Colonic mucosa (tissue), 4 donors: Measurements from ENCODE around the gene SIM2. TPM values are rescaled to one million over a fixed set of nuclear protein-coding genes. Genes with fewer than 3 reads are reported as not detected.
A peak's percentile ranks its signal among the peaks of the same experiment; 100 is the strongest.

ENCODE experiments used
- DNase-seq: peaks from one replicate; pipeline ENCODE4 v3.0.0-alpha.2; 2020
- H3K27ac ChIP-seq: fragments of 200-600 bp; one replicate; pipeline ENCODE4 v1.8.0; 2021
- H3K27me3 ChIP-seq: fragments of 200-600 bp; one replicate; pipeline ENCODE4 v1.8.0; 2021
- H3K36me3 ChIP-seq: fragments of 200-600 bp; one replicate; pipeline ENCODE4 v1.8.0; 2021
- H3K4me1 ChIP-seq: fragments of 200-600 bp; one replicate; pipeline ENCODE4 v1.8.0; 2021; ENCODE audit warnings: mild to moderate bottlenecking
- H3K4me3 ChIP-seq: fragments of 200-600 bp; one replicate; pipeline ENCODE4 v1.8.0; 2021
- H3K9ac ChIP-seq, 2 donors: one replicate each; pipeline ENCODE4 v1.7.0; 2013; ENCODE audit warnings: control low read depth in 2 of 2, low read depth in 2 of 2, low read length in 2 of 2
- H3K9me3 ChIP-seq: fragments of 200-600 bp; one replicate; pipeline ENCODE4 v1.8.0; 2021
- CTCF ChIP-seq: fragments of 200-600 bp; IDR thresholded peaks from one replicate; pipeline ENCODE4 v1.8.0; 2022; ENCODE audit warnings: antibody characterized with exemption, mild to moderate bottlenecking
- intact Hi-C: fragments of 100-400 bp; cut with DNase I; formaldehyde crosslinking; loops from one replicate; pipeline ENCODE4 v1.14.1; 2022
- total RNA-seq, 2 donors: library from RNA; stranded (reverse); fragmentation: NEBNext Ultra II Directional in 1 of 2; extraction: Animal tissue kit (Norgen Biotek cat#: 25700) in 1 of 2; gene quantifications; one replicate each; pipeline ENCODE4 v1.2.1, GENCODE V29; 2021
- donor health status: healthy.
- donor health status: DM: no; HTN: no; CAD: no.
- donor health status: DM: no; HTN: no; CAD: no.

SIM2 gene
- total RNA-seq, 2 donors from 2014 or later, result 0.07 to 0.08 TPM

- DNase-seq, result peak; percentile 65
- Histone ChIP-seq H3K27ac (peak overlapping the region; percentile 66), H3K27me3 (no peaks in the 10 kb centered on the region), H3K9me3 (no peaks in the 10 kb centered on the region), H3K36me3 (no peaks in the 10 kb centered on the region), H3K4me1 (no peaks in the 10 kb centered on the region), H3K9ac (peak overlapping the region in 1 of 2 donors; percentile 62), H3K4me3 (peak overlapping the region; percentile 16)
- TF ChIP-seq CTCF, result no peak
- intact Hi-C loops, result no loop called here
Observed at GRCh38 chr21:36788120-36788638, 89.3 kb downstream of the SIM2 start.

- intact Hi-C loops, result no loop called here
- no peak for DNase-seq
- Histone ChIP-seq H3K27me3 (no peaks in the 10 kb centered on the region), H3K9me3 (no peaks in the 10 kb centered on the region), H3K27ac (no peak overlapping the region), H3K9ac (no peak overlapping the region), H3K4me3 (no peak overlapping the region), H3K4me1 (no peaks in the 10 kb centered on the region), H3K36me3 (no peaks in the 10 kb centered on the region)
- TF ChIP-seq CTCF, result no peak
Observed at GRCh38 chr21:36790616-36791015, 91.7 kb downstream of the SIM2 start.

GRCh38 chr21:36791180-36791579, 92.3 kb downstream of the SIM2 start:
- Histone ChIP-seq H3K27me3 (no peaks in the 10 kb centered on the region), H3K4me3 (no peak overlapping the region), H3K9me3 (no peaks in the 10 kb centered on the region), H3K36me3 (no peaks in the 10 kb centered on the region), H3K27ac (no peak overlapping the region), H3K4me1 (no peaks in the 10 kb centered on the region), H3K9ac (no peak overlapping the region)
- no peak for TF ChIP-seq CTCF
- intact Hi-C loops, result no loop called here
- no peak for DNase-seq

- no peak overlapping the region for H3K9ac ChIP-seq
- no peak for TF ChIP-seq CTCF
- H3K27me3 ChIP-seq, result no peaks in the 10 kb centered on the region
- H3K4me1 ChIP-seq, result no peaks in the 10 kb centered on the region
- no peak overlapping the region for H3K4me3 ChIP-seq
- no peaks in the 10 kb centered on the region for H3K9me3 ChIP-seq
- H3K27ac ChIP-seq, result no peak overlapping the region
- intact Hi-C loops, result no loop called here
- H3K36me3 ChIP-seq, result no peaks in the 10 kb centered on the region
- no peak for DNase-seq
Observed at GRCh38 chr21:36791695-36792470, 93.0 kb downstream of the SIM2 start.

- DNase-seq, result no peak
- H3K27me3 ChIP-seq, result no peaks in the 10 kb centered on the region
- H3K27ac ChIP-seq, result no peak overlapping the region
- no peaks in the 10 kb centered on the region for H3K36me3 ChIP-seq
- H3K4me3 ChIP-seq, result no peak overlapping the region
- intact Hi-C loops, result no loop called here
- no peaks in the 10 kb centered on the region for H3K9me3 ChIP-seq
- TF ChIP-seq CTCF, result no peak
- H3K9ac ChIP-seq, result no peak overlapping the region
- no peaks in the 10 kb centered on the region for H3K4me1 ChIP-seq
Observed at GRCh38 chr21:36792505-36792967, 93.6 kb downstream of the SIM2 start.
